Stimulated activated CD4-positive, alpha-beta T cell treated with anti-CD3 and anti-CD28 coated beads, Interleukin-15, amount 100 ng/mL, for 1 hour (primary cell): ENCODE results near the gene ATL2.
A peak's percentile ranks its signal among the peaks of the same experiment; 100 is the strongest.
"Not testable (repeated sequence)": the region's sequence is repeated elsewhere in the genome, so short reads cannot be mapped to it uniquely, and the experiment has no call there.

Experiments used
- DNase-seq, 2 donors: peaks; one replicate each; pipeline ENCODE4 v3.0.0-alpha.2; 2020; ENCODE audit warnings: low read depth in 1 of 2, low spot score in 1 of 2

ATL2 gene

GRCh38 chr2:38377050-38377828 is at the start of gene ATL2:
Gene ATL2 (minus strand): TSS chr2:38377273. CDS start chr2:38377260, 13 bp downstream.
- peak; percentile 81 to 86 for DNase-seq

DNA sequence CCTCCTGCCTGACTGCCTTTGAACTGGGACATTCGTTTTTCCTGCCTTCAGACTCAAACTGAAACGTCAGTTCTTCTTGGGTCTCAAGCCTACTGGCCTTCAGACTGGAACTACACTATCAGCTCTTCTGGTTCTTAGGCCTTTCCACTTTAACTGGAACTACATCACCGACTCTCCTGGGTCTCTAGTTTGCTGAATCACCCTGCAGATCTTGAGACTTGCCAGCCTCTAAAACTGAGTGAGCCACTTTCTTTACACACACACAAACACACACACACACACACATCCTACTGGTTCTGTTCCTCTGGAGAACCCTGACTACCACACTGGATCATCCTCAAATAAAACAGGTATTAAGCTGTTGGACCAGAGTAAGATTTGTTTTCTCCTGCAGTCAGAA is 46.7 kb upstream of the ATL2 start:
- DNase-seq, result no peak

DNA sequence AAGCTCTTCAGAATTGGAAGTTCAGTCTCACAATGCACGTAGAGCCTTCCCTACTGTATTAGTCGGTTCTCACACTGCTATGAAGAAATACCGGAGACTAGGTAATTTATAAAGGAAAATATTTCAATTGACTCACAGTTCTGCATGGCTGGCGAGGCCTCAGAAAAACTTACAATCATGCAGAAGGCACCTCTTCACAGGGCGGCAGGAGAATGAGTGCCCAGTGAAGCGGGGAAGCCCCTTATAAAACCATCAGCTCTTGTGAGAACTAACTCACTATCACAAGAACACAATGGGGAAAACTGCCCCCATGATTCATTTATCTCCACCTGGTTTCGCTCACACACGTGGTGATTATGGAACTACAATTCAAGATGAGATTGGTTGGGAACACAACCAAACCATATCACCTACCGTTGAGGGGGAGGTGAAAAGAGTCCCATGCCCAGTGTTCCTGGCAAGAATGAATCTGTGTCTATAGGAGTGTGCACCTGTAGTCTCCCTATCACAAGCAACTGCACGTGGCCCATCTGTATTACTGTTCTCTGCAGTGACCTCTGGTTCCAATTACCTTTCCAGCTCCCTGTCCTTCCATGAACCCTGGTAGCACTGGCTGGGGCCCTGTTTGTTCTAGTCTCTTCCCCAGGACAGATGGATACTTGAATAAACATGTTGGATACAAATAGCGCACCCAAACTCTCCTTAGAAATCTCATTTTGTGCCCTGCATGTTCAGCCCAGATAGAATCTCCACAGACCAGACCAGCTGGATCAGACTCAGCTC is 44.4 kb upstream of the ATL2 start:
- no peak for DNase-seq

DNA sequence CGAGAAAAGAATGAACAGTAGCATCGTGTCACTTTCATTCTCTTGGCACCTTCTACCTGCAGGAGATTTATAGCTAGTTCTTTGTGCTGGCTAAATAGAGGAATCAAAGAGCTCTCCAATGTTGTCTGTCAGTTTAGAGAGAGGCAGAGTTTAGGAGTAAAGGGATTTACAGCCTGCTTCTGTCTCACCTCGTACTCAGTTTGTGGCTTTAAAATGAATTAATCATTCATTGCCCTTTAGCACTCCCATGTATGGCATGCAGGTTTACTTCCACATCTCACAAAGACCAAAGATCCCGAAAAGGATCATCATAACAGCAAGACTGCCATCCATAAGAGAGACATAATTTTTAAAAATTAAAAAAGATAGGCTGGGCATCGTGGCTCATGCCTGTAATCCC is 42.4 kb upstream of the ATL2 start:
- DNase-seq, result no peak

GRCh38 chr2:38418735-38419134 is 41.7 kb upstream of the ATL2 start:
- no peak for DNase-seq

DNA sequence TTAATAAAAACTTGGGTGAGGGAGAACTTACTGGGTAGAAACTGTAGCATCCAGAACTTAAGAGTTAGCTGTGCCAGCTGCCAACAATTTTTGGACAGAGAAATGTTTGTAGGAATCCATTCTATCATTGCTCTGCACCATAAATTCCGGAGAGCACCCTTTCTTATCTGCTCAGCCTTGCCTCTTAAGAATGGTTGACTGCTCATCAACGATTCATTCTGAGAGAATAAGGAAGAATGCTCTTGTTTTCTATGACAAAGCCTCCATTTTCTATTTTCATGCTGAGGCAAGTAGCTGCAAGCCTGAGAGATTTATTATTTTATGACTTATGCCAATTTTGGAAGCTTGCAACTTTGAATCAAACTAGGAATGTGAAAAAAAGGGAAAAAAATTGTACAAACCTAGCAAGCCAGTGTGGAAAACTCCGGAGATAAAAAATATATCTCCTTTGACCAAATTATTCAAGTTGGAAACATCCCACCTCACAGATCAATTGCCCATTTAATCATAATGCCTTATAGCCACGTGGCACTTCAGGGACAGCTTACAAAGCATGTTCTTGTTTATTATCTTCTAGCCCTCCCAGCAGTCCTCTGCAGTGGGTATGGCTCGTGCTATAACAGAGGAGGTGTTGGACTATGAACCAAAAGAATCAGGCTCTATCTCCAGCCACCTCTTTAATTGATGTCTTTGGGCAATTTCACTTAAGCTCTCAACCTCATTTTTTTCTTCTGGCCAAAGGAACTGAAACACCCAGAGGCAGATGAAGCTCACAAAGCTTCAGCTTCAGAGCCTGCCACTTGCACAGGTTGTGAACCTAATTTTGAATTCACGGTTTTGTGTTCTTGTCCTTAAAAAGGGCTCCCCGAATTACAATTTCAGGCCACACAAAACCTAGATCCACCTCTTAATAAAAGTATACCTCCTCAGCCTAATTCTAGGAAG is 40.9 kb upstream of the ATL2 start:
- DNase-seq, result no peak

DNA sequence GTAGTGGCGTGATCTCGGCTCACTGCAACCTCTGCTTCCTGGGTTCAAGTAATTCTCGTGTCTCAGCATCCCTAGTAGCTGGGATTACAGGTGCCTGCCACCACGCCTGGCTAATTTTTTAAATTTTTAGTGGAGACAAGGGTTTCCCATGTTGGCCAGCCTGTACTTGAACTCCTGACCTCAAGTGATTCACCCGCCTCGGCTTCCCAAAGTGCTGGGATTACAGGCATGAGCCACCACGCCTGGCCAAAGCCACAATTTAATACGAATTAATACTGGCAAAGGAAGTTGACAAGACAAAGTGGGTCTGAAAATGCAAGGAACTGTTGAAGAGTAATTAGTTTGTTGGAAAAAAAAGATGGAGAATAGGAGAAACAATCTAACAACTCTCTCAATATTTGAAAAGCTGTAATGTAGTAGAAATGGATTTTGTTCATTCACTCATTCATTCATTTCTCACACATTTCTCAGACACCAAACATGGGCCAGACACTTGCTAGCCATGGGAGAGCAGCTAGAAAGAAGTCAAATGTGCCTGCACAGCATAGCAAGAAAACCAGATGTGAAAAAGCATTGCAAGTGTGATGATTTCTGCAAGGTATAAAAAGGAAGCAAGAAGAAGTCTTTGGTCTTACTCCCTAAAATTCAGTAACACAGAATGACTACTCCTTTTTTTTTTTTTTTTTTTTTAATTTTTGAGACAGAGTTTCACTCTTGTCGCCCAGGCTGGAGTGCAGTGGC is 39.4 kb upstream of the ATL2 start:
- DNase-seq, result no peak

- DNase-seq, result no peak
These were observed 38.7 kb upstream of the ATL2 start for GRCh38 chr2:38415728-38416291.

- DNase-seq, result no peak
These were observed 38.0 kb upstream of the ATL2 start for GRCh38 chr2:38415023-38415422.

GRCh38 chr2:38412235-38412871 is 35.3 kb upstream of the ATL2 start:
- not testable (repeated sequence) for DNase-seq

GRCh38 chr2:38409156-38410102 is 32.4 kb upstream of the ATL2 start:
- DNase-seq, result no peak

- no peak for DNase-seq
These were observed 30.1 kb upstream of the ATL2 start for GRCh38 chr2:38407111-38407682.

DNA sequence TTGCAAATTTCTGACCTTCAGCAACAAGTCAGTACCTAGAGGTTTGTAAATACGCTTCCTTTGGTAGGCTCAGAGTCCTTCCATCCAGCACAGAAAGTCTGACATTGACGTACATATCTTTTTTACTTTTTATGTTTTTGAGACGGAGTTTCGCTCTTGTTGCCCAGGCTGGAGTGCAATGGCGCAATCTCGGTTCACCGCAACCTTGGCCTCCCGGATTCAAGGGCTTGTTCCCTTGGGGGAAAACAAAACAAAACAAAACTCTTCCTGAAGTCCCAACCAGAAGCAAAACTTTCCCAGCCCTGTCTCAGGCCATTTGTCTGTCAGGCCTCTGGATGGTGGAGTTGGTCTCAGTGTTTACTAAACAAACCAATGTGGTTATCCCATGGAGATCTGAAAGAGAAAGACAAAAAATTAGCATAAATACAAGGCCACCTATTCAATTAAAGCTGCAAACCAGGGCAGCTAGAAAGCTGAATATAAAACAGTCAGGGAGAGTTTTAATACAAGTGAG is 29.6 kb upstream of the ATL2 start:
- no peak for DNase-seq

DNA sequence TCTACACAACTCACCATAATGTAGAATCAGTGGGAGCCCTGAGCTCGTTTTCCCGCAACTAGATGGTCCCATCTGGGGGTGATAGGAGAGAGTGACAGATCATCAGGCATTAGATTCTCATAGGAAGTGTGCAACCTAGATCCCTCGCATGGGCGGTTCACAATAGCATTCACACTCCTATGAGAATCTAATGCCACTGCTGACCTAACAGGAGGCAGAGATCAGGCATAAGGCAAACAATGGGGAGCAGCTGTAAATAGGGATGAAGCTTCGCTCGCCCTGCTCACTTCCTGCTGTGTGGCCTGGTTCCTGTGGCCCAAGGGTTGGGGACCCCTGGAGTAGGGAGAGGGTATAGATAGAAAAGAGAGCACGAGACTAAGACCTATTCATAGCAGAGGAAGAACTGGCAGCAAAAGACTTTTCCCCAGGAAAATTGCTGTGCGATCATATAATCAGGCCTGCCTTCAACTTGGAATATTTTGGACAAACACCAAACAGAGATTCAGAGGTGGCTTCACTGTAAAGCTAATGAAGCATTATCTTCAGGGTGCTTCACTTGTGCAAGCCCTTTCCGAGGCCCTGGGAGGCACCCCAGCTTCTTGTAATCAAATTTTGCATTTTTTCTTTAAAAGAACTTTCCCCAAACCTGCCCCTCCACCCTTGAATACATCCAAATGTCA is 29.0 kb upstream of the ATL2 start:
- DNase-seq, result no peak

DNA sequence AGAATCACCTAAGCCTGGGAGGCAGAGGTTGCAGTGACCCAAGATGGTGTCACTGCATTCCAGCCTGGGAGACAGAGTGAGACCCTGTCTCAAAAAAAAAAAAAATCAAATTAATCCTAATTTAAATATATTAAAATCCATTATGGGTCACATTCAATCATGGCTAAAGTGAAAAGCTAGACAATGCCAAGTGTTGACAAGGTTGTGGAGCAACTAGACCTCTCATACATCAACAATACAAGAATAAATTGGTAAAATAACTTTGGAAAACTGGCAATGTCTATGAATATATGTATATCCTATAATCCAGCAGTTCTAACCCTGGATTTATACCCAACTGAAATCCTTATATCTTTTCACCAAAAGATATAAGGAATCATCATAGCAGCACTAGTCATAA is 23.4 kb upstream of the ATL2 start:
- no peak for DNase-seq

DNA sequence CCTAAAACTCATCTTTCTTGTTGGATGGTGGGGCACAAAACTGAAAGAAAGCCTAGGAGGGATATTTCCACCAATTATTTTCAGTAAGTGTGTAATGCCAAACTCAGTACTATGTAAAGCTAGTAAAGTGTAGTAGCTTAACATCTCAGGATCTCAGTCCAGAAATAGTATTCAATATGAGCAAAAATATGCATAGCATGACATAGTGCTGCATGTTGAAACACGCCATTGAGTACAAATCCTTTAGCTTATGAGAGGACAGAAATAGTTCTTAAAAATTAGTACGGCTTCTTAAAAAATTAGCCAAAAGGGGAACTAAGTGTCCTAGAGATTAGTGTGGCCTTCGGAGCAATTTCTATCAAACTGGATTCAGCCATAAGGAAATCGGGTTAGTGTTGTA is 21.7 kb upstream of the ATL2 start:
- DNase-seq, result no peak

- DNase-seq, result no peak
These were observed 17.8 kb upstream of the ATL2 start for GRCh38 chr2:38394903-38395341.

DNA sequence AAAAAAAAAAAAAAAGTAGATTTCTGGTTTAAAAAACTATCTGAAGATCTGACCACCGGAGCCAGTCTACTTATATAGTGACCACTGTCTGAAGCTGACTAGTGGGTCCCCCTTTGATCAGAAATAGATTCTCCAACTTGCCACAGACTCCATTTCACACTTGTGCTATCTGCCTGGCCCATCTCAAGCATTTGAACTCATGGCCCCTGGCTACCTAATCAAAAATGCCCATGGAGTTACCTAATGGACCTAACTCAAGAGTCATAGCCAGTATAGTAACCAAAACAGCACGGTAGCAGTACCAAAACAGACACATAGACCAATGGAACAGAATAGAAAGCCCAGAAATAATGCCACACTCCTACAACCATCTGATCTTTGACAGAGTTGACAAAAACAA is 17.0 kb upstream of the ATL2 start:
- no peak for DNase-seq
